ENCODE results near the gene SNX22.
A peak's percentile ranks its signal among the peaks of the same experiment; 100 is the strongest.
"Not testable (repeated sequence)": the region's sequence is repeated elsewhere in the genome, so short reads cannot be mapped to it uniquely, and the experiment has no call there.

SNX22 gene
- 0.09 to 0.60 reads per million in 2 experiments for total RNA-seq

GRCh38 chr15:64151727-64152506 lies at the start of gene SNX22:
Gene SNX22 (plus strand): TSS chr15:64151731. CDS start chr15:64151776, 45 bp downstream.
- peak; percentile 20 for DNase-seq (ENCODE audit: low read depth)

GRCh38 chr15:64102497-64102896 lies 49.0 kb upstream of the SNX22 start:
- no peak for DNase-seq (ENCODE audit: low read depth)

GRCh38 chr15:64105113-64105704 lies 46.3 kb upstream of the SNX22 start:
- DNase-seq (ENCODE audit: low read depth) = no peak

- DNase-seq (ENCODE audit: low read depth) = no peak
Observed at GRCh38 chr15:64107337-64107736, 44.2 kb upstream of the SNX22 start.

GRCh38 chr15:64110108-64110701 lies 41.3 kb upstream of the SNX22 start:
- DNase-seq (ENCODE audit: low read depth) = not testable (repeated sequence)

- DNase-seq (ENCODE audit: low read depth) = no peak
Observed at GRCh38 chr15:64110950-64111678, 40.4 kb upstream of the SNX22 start.

- DNase-seq (ENCODE audit: low read depth) = no peak
Observed at GRCh38 chr15:64111679-64112050, 39.9 kb upstream of the SNX22 start.

GRCh38 chr15:64112073-64112772 lies 39.3 kb upstream of the SNX22 start:
- no peak for DNase-seq (ENCODE audit: low read depth)

GRCh38 chr15:64112904-64113303 lies 38.6 kb upstream of the SNX22 start:
- no peak for DNase-seq (ENCODE audit: low read depth)

GRCh38 chr15:64117759-64118487 lies 33.6 kb upstream of the SNX22 start:
- no peak for DNase-seq (ENCODE audit: low read depth)

- not testable (repeated sequence) for DNase-seq (ENCODE audit: low read depth)
Observed at GRCh38 chr15:64120322-64120721, 31.2 kb upstream of the SNX22 start.

- no peak for DNase-seq (ENCODE audit: low read depth)
Observed at GRCh38 chr15:64121614-64122013, 29.9 kb upstream of the SNX22 start.

GRCh38 chr15:64122444-64122843 lies 29.1 kb upstream of the SNX22 start:
- DNase-seq (ENCODE audit: low read depth) = no peak

- no peak for DNase-seq (ENCODE audit: low read depth)
Observed at GRCh38 chr15:64122936-64123351, 28.6 kb upstream of the SNX22 start.

- no peak for DNase-seq (ENCODE audit: low read depth)
Observed at GRCh38 chr15:64125978-64126377, 25.6 kb upstream of the SNX22 start.

- no peak for DNase-seq (ENCODE audit: low read depth)
Observed at GRCh38 chr15:64127521-64128270, 23.8 kb upstream of the SNX22 start.

- no peak for DNase-seq (ENCODE audit: low read depth)
Observed at GRCh38 chr15:64130159-64130558, 21.4 kb upstream of the SNX22 start.

- DNase-seq (ENCODE audit: low read depth) = no peak
Observed at GRCh38 chr15:64131547-64131946, 20.0 kb upstream of the SNX22 start.

GRCh38 chr15:64132217-64132616 lies 19.3 kb upstream of the SNX22 start:
- no peak for DNase-seq (ENCODE audit: low read depth)

GRCh38 chr15:64133623-64134344 lies 17.7 kb upstream of the SNX22 start:
- DNase-seq (ENCODE audit: low read depth) = no peak

Data from T follicular helper cell (primary cell).